ENCODE results near the gene RNF115.

- TF ChIP-seq CTCF (IDR thresholded peaks at IDR 0.05; ENCODE audit: low read depth, low read length): no peak
- TF ChIP-seq POLR2A (IDR thresholded peaks at IDR 0.05; ENCODE audit: extremely low read depth, insufficient read length): no peak
Observed at GRCh38 chr1:145702826-145703225, 121.1 kb downstream of the RNF115 start.
